Adrenal gland (tissue), 12 donors: ENCODE data around the gene INHBB. TPM values are rescaled to one million over a fixed set of nuclear protein-coding genes. Genes with fewer than 3 reads are reported as not detected.

ENCODE experiments used
- polyA plus RNA-seq, 3 donors: library from polyadenylated mRNA; stranded (reverse); fragments of 200-250 nt in 2 of 3; fragments of 350-450 nt in 1 of 3; fragmentation: Illumina TruSeq in 1 of 3; extraction: RNeasy Lipid Tissue Mini Kit (QIAGEN cat#74804) in 1 of 3; gene quantifications; one replicate each; pipeline ENCODE4 v1.2.3, GENCODE V29; 2013 to 2014
- total RNA-seq, 9 donors: library from RNA; depleted of rRNA in 4 of 9; stranded (reverse); fragments of >200 nt in 4 of 9; fragments of 120-200 nt in 1 of 9; fragmentation: NEBNext Ultra II Directional in 1 of 9; extraction: Animal tissue kit (Norgen Biotek cat#: 25700) in 1 of 9; gene quantifications; one replicate each; pipeline versions ENCODE4 v1.1.0 to v1.2.4, GENCODE V29; 2013 to 2023
- donor health status: healthy with polysubstance abuse.
- donor health status: Bipolar disorder and iron deficiency.
- donor health status: DM: yes; HTN: yes; CAD: no.
- donor health status: DM: no; HTN: no; CAD: no.
- donor health status: DM: no; HTN: no; CAD: no.
- donor health status: DM: yes; HTN: yes; CAD: no.

The INHBB gene
- total and polyA plus RNA-seq, 12 donors = 0.28 to 9.1 (median 6.8) TPM

Other genes with a start within 250 kb of the INHBB start
- 10 to 100 TPM; 12.0 to 33.0 (median 22.8) TPM for gene TMEM185B, start 122.7 kb upstream of the INHBB start, total RNA-seq
- gene TMEM185B, start 122.7 kb upstream of the INHBB start, polyA plus RNA-seq = 10 to 100 TPM in 1 of 3 donors, 1 to 10 TPM in 2; 2.9 to 17.6 (median 5.2) TPM
- 10 to 100 TPM; 33.9 to 94.3 (median 58.0) TPM for gene RALB, start 93.3 kb upstream of the INHBB start, total RNA-seq
- 10 to 100 TPM; 20.7 to 91.9 (median 34.7) TPM for gene RALB, start 93.3 kb upstream of the INHBB start, polyA plus RNA-seq